Measurements from ENCODE around the gene SEMA4F. TPM values are rescaled to one million over a fixed set of nuclear protein-coding genes. Genes with fewer than 3 reads are reported as not detected.
"Not testable (repeated sequence)": the region's sequence is repeated elsewhere in the genome, so short reads cannot be mapped to it uniquely, and the experiment has no call there.

Gene SEMA4F
- total RNA-seq, 1 donor from 2014 or later = 12.4 TPM

DNA sequence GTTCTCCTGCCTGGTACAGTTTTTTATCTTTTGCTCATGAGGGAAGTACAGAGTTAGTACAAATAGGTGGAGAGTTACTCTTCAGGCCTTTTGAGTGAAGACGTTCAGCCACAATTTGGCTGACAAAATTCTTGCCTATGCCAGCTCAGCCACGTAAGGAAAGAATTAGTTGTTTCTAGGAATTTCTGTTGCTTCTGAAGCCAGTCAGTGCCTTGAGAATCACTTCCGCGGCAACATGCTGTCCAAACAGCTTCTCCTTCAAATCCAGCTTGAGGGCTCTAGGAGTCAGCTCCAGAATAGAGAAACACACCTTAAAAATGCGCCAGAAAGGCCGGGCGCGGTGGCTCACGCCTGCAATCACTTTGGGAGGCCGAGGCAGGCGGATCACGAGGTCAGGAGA, 33.4 kb upstream of the SEMA4F start:
- peaks cover 12% of the 10 kb centered on the region for H3K4me1 Mint-ChIP-seq
- H3K4me3 Mint-ChIP-seq = no peak overlapping the region
- no peaks in the 10 kb centered on the region for H3K9me3 Mint-ChIP-seq
- H3K27me3 Mint-ChIP-seq (ENCODE audit: low read depth) = peaks cover 7% of the 10 kb centered on the region
- DNase-seq (ENCODE audit: low read depth, low spot score) = no peak
- no peak for TF ChIP-seq CTCF (conservative IDR thresholded peaks at IDR 0.05)
- no peak overlapping the region for H3K27ac Mint-ChIP-seq (ENCODE audit: unreplicated experiment)
- no peaks in the 10 kb centered on the region for H3K36me3 Mint-ChIP-seq (ENCODE audit: low read depth)

- H3K27me3 Mint-ChIP-seq (ENCODE audit: low read depth) = no peaks in the 10 kb centered on the region
- no peaks in the 10 kb centered on the region for H3K9me3 Mint-ChIP-seq
- no peak overlapping the region for H3K4me3 Mint-ChIP-seq
- H3K36me3 Mint-ChIP-seq (ENCODE audit: low read depth) = no peaks in the 10 kb centered on the region
- H3K27ac Mint-ChIP-seq (ENCODE audit: unreplicated experiment) = no peak overlapping the region
- no peaks in the 10 kb centered on the region for H3K4me1 Mint-ChIP-seq
- TF ChIP-seq CTCF (conservative IDR thresholded peaks at IDR 0.05) = no peak
- DNase-seq (ENCODE audit: low read depth, low spot score) = no peak
These were observed 28.2 kb upstream of the SEMA4F start for GRCh38 chr2:74625658-74626425.

GRCh38 chr2:74628538-74629105, 25.4 kb upstream of the SEMA4F start:
- no peak overlapping the region for H3K4me3 Mint-ChIP-seq
- no peak for TF ChIP-seq CTCF (conservative IDR thresholded peaks at IDR 0.05)
- H3K36me3 Mint-ChIP-seq (ENCODE audit: low read depth) = no peaks in the 10 kb centered on the region
- H3K27ac Mint-ChIP-seq (ENCODE audit: unreplicated experiment) = no peak overlapping the region
- DNase-seq (ENCODE audit: low read depth, low spot score) = no peak
- no peaks in the 10 kb centered on the region for H3K9me3 Mint-ChIP-seq
- no peaks in the 10 kb centered on the region for H3K27me3 Mint-ChIP-seq (ENCODE audit: low read depth)
- peaks cover 4% of the 10 kb centered on the region for H3K4me1 Mint-ChIP-seq

- H3K9me3 Mint-ChIP-seq; H3K27me3 Mint-ChIP-seq (ENCODE audit: low read depth); H3K27ac Mint-ChIP-seq (ENCODE audit: unreplicated experiment); H3K36me3 Mint-ChIP-seq (ENCODE audit: low read depth); H3K4me1 Mint-ChIP-seq; H3K4me3 Mint-ChIP-seq; DNase-seq (ENCODE audit: low read depth, low spot score): not testable (repeated sequence)
These were observed 23.6 kb upstream of the SEMA4F start for GRCh38 chr2:74630454-74630853.

GRCh38 chr2:74632209-74632938, 21.7 kb upstream of the SEMA4F start:
- H3K36me3 Mint-ChIP-seq (ENCODE audit: low read depth) = no peaks in the 10 kb centered on the region
- H3K27me3 Mint-ChIP-seq (ENCODE audit: low read depth) = peaks cover 25% of the 10 kb centered on the region
- no peaks in the 10 kb centered on the region for H3K9me3 Mint-ChIP-seq
- peaks cover 4% of the 10 kb centered on the region for H3K4me1 Mint-ChIP-seq
- no peak overlapping the region for H3K4me3 Mint-ChIP-seq
- H3K27ac Mint-ChIP-seq (ENCODE audit: unreplicated experiment) = no peak overlapping the region
- no peak for DNase-seq (ENCODE audit: low read depth, low spot score)
- TF ChIP-seq CTCF (conservative IDR thresholded peaks at IDR 0.05) = no peak

- Mint-ChIP-seq H3K4me1 (peaks cover 4% of the 10 kb centered on the region), H3K4me3 (no peak overlapping the region), H3K27me3 (ENCODE audit: low read depth) (peaks cover 25% of the 10 kb centered on the region), H3K9me3 (no peaks in the 10 kb centered on the region), H3K36me3 (ENCODE audit: low read depth) (no peaks in the 10 kb centered on the region), H3K27ac (ENCODE audit: unreplicated experiment) (no peak overlapping the region)
- no peak for DNase-seq (ENCODE audit: low read depth, low spot score)
- TF ChIP-seq CTCF (conservative IDR thresholded peaks at IDR 0.05) = no peak
These were observed 21.1 kb upstream of the SEMA4F start for GRCh38 chr2:74632939-74633312.
